ENCODE measurements around the gene SH3BGRL2. TPM values are rescaled to one million over a fixed set of nuclear protein-coding genes. Genes with fewer than 3 reads are reported as not detected.

Gene SH3BGRL2
- total RNA-seq, 2 donors from 2014 or later = 26.8 to 93.3 TPM

DNA sequence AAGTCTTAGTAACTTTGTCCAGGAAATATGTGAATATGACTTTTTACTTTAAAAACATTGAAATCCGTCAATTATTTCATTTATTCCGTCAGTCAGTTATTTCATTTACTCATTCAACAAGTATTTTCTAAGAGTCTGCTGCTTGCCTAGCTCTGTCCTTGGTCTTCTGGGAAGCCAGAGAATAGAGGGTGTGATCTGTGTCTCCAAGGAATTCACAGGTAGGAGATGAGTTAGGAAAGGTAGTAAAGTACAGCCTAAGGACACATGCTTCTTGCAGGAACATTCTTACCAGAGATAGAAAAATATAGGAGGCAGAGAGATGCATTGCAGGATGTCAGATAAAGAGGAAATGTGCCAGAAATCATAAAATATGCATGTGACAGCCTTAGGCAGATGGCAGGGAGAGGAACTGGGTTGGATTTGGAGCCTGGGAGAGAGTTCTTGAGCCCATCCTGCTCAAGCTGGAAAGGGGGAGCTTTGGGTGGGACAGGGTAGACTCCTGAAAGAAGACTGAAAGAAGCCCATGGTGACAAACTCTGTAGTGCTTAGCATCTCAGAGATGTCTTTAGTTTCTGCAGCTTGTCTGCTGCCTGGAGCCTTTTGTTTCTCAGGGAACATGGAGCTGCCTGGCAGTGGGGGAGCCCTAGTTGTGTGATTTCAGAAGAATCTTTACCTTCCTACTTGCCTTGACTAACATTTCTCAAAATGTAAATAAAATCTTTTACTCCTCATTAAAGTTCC lies 3.5 kb downstream of the SH3BGRL2 start:
- H3K36me3 ChIP-seq = no peaks in the 10 kb centered on the region
- TF ChIP-seq POLR2A (IDR thresholded peaks at IDR 0.05) (no peak), POLR2AphosphoS5 (IDR thresholded peaks at IDR 0.05) (no peak), CTCF (IDR thresholded peaks at IDR 0.05) (no peak)
- no peak overlapping the region for H3K4me3 ChIP-seq
- no peaks in the 10 kb centered on the region for H3K9me3 ChIP-seq
- no peak for DNase-seq (ENCODE audit: low spot score)
- 86% methylated on average over 2 of the region's 2 CpGs for WGBS
- H3K27ac ChIP-seq = no peak overlapping the region
- intact Hi-C loops (cut with DNase I) = no loop called here
- H3K4me1 ChIP-seq (replicated peaks) = no peaks in the 10 kb centered on the region
- H3K27me3 ChIP-seq (replicated peaks; ENCODE audit: insufficient read depth) = no peaks in the 10 kb centered on the region

DNA sequence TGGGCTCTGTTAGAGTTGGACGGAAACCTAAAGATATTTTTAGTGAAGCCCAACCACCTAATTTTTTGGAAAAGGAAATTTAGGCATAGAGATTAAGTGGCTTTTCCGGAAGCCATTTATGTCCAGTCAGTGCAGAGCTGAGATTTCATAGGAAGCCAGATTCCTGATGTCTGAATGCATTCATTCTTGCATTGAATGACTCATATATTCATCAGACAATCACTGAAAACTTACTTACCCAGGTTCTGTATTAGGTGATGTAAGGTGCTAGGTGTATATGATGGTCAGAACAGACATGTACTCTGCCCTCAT lies 4.1 kb downstream of the SH3BGRL2 start:
- Histone ChIP-seq H3K9me3 (no peaks in the 10 kb centered on the region), H3K27ac (no peak overlapping the region), H3K4me1 (replicated peaks) (no peaks in the 10 kb centered on the region), H3K36me3 (no peaks in the 10 kb centered on the region), H3K4me3 (no peak overlapping the region), H3K27me3 (replicated peaks; ENCODE audit: insufficient read depth) (no peaks in the 10 kb centered on the region)
- WGBS = 65% methylated on average over 2 of the region's 2 CpGs
- no peak for DNase-seq (ENCODE audit: low spot score)
- TF ChIP-seq POLR2A (IDR thresholded peaks at IDR 0.05) = no peak
- TF ChIP-seq CTCF (IDR thresholded peaks at IDR 0.05) = no peak
- no peak for TF ChIP-seq POLR2AphosphoS5 (IDR thresholded peaks at IDR 0.05)
- intact Hi-C loops (cut with DNase I) = no loop called here

DNA sequence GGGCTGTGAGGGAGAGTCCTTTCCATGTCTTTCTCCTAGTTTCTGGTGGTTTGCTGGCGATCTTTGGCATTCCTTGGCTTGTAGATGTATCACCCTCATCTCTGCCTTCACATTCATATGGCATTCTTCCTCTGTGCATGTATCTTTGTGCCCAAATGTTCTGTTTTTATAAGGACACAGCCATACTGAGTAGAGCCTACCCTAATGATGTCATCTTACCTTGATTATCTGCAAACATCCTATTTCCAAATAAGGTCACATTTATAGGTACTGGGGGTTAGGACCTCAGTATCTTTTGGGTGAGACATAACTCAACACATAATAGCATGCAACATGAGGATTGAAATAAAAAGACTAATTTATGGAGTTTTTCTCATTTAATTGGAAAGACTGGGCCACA lies 5.5 kb downstream of the SH3BGRL2 start:
- peaks cover 3% of the 10 kb centered on the region for H3K4me1 ChIP-seq (replicated peaks)
- no peak for DNase-seq (ENCODE audit: low spot score)
- H3K27me3 ChIP-seq (replicated peaks; ENCODE audit: insufficient read depth) = no peaks in the 10 kb centered on the region
- no peak overlapping the region for H3K27ac ChIP-seq
- no peaks in the 10 kb centered on the region for H3K9me3 ChIP-seq
- intact Hi-C loops (cut with DNase I) = no loop called here
- no peaks in the 10 kb centered on the region for H3K36me3 ChIP-seq
- TF ChIP-seq POLR2AphosphoS5 (IDR thresholded peaks at IDR 0.05) (no peak), POLR2A (IDR thresholded peaks at IDR 0.05) (no peak), CTCF (IDR thresholded peaks at IDR 0.05) (no peak)
- 100% methylated on average over 1 of the region's 1 CpG for WGBS
- H3K4me3 ChIP-seq = no peak overlapping the region

DNA sequence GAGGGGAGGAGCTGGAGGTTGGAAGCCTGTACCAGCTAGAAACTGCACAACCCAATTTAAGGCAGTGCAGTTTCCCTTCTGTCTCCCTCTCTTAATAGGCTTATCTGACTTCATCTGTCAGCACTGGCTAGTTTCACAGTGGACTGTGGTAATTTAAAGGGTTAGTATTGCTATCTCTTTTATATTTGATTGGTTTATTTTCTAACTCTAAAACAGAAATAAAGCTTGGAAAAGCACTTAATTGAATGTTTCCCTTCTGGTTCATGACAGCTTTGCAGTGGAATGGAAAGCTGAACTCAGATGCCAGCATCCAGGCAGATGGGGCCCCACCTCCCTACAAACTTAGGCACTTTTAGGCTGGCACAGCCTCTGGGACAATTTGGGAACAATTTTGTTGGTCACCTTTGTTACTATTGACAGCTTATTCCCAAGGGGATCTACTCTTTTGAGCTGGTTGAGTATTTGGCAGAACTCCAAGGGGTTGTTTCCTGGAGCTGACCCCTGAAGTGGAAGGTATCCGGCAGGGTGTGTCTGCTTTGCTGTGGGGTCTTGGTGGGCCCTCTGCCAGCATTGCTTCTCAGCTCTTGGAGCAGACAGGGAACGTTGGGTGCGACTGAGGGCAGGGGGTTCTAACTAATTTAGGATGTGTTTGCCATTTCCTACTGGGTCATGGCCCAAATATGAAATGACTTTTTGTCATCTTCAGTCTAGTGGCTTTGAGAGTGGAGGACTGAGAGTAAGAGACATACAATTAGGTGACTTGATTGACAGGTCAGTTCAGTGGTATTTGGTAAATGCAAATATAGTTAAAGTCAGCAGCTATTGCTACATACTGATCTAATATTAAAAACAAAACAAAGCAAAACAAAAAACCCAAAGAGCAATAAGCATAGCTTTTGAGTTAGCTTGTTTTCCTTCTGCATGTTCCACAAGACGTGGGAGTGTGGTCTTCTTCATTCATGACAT lies 9.3 kb downstream of the SH3BGRL2 start:
- Histone ChIP-seq H3K4me3 (no peak overlapping the region), H3K27ac (no peak overlapping the region), H3K4me1 (replicated peaks) (peaks cover 3% of the 10 kb centered on the region), H3K36me3 (no peaks in the 10 kb centered on the region), H3K27me3 (replicated peaks; ENCODE audit: insufficient read depth) (no peaks in the 10 kb centered on the region), H3K9me3 (no peaks in the 10 kb centered on the region)
- TF ChIP-seq POLR2A (IDR thresholded peaks at IDR 0.05) (no peak), POLR2AphosphoS5 (IDR thresholded peaks at IDR 0.05) (no peak), CTCF (IDR thresholded peaks at IDR 0.05) (no peak)
- intact Hi-C loops (cut with DNase I) = no loop called here
- 82% methylated on average over 4 of the region's 4 CpGs for WGBS
- DNase-seq (ENCODE audit: low spot score) = no peak

Measured in prostate gland (tissue), 2 donors.